Heart left ventricle (tissue), 16 donors: Measurements from ENCODE around the gene PDE10A. TPM values are rescaled to one million over a fixed set of nuclear protein-coding genes. Genes with fewer than 3 reads are reported as not detected.
A peak's percentile ranks its signal among the peaks of the same experiment; 100 is the strongest.

Source experiments
- ATAC-seq, 4 donors: fragments of 200-7000 bp; cut with Tn5 transposase; one replicate each; pipeline ENCODE4 v1.9.1; 2020 to 2022; ENCODE audit warnings: moderate library complexity in 4 of 4, mild to moderate bottlenecking in 3 of 4, moderate number of reproducible peaks in 1 of 4
- DNase-seq, 5 donors: peaks; one replicate each; pipeline ENCODE4 v3.0.0-alpha.2; 2020
- H3K27ac ChIP-seq, 12 donors: fragments of 200-600 bp; sonication (generic) in 4 of 12; one replicate each; pipeline versions ENCODE4 v1.5.0 to v1.8.0; 2016 to 2022; ENCODE audit warnings: mild to moderate bottlenecking in 2 of 12
- H3K27me3 ChIP-seq, 9 donors: fragments of 200-600 bp; sonication (generic) in 2 of 9; one replicate each; pipeline versions ENCODE4 v1.5.1 to v1.8.0; 2016 to 2022; ENCODE audit warnings: mild to moderate bottlenecking in 3 of 9
- H3K36me3 ChIP-seq, 9 donors: fragments of 200-600 bp; sonication (generic) in 2 of 9; one replicate each; pipeline versions ENCODE4 v1.5.0 to v1.8.0; 2018 to 2022; ENCODE audit warnings: mild to moderate bottlenecking in 2 of 9
- H3K4me1 ChIP-seq, 12 donors: fragments of 200-600 bp; sonication (generic) in 4 of 12; one replicate each; pipeline versions ENCODE4 v1.5.0 to v1.8.0; 2016 to 2022; ENCODE audit warnings: mild to moderate bottlenecking in 3 of 12
- H3K4me3 ChIP-seq, 12 donors: fragments of 200-600 bp; sonication (generic) in 4 of 12; one replicate each; pipeline versions ENCODE4 v1.5.0 to v1.8.0; 2017 to 2022; ENCODE audit warnings: mild to moderate bottlenecking in 9 of 12, moderate library complexity in 4 of 12
- H3K9me3 ChIP-seq, 12 donors: fragments of 200-600 bp; sonication (generic) in 4 of 12; one replicate each; pipeline versions ENCODE4 v1.5.0 to v1.8.0; 2016 to 2022; ENCODE audit warnings: mild to moderate bottlenecking in 1 of 12
- POLR2A ChIP-seq, 2 donors: fragments of 450-650 bp; IDR thresholded peaks; one replicate each; pipeline ENCODE4 v1.6.1; 2017; ENCODE audit warnings: antibody characterized with exemption in 2 of 2, mild to moderate bottlenecking in 2 of 2, moderate library complexity in 2 of 2
- WGBS, 4 donors: extraction: QIAGEN DNeasy Blood & Tissue Kit in 2 of 4; methylation state at CpG; one replicate each; pipeline versions ENCODE4 v1.1.5 to v1.1.7; 2013 to 2018; 5-methylcytosine and 5-hydroxymethylcytosine counted together
- intact Hi-C, 10 donors: fragments of 100-400 bp; cut with DNase I; formaldehyde crosslinking; loops; one replicate each; pipeline versions ENCODE4 v1.11.1 to v1.14.2; 2022
- polyA plus RNA-seq, 2 donors: library from polyadenylated mRNA; stranded (reverse); fragments of 200-250 nt; gene quantifications; one replicate each; pipeline ENCODE4 v1.2.3, GENCODE V29; 2013
- total RNA-seq, 9 donors: library from RNA; depleted of rRNA in 2 of 9; stranded (reverse); fragments of >200 nt in 2 of 9; fragmentation: NEBNext Ultra II Directional in 3 of 9; extraction: Animal tissue kit (Norgen Biotek cat#: 25700) in 3 of 9; gene quantifications; one replicate each; pipeline versions ENCODE4 v1.1.0 to v1.2.4, GENCODE V29; 2016 to 2023
- TF ChIP-seq, protein P1 (sequence below), 12 donors: fragments of 200-600 bp; sonication (generic) in 4 of 12; IDR thresholded peaks; one replicate each; pipeline versions ENCODE4 v1.5.0 to v1.8.0; 2018 to 2022; ENCODE audit warnings: antibody characterized with exemption in 12 of 12, mild to moderate bottlenecking in 5 of 12
- donor health status: ischemic (EF 13 %, LVEDD 7.1; RV severe dilation, severe dysfunction).
- donor health status: healthy with polysubstance abuse.
- donor health status: DM: no; HTN: yes; CAD: no.
- donor health status: DM: no; HTN: no; CAD: no.
- donor health status: ischemic (EF 25% LVEDD 6.9; RV normal size, moderate dysfunction).
- donor health status: ischemic (EF 25% LVEDD 5.7; RV mildly dilated, moderate dysfunction).
- donor health status: healthy.
- donor health status: DM: yes; HTN: yes; CAD: no.
- donor health status: ischemic (EF 35%, LVEDD 5.7; RV mildly dilated, moderate dysfunction).
- donor health status: nonischemic (EF 11% LVEDD 7.7; RV severe dilation, severe dysfunction).
- donor health status: DM: yes; HTN: yes; CAD: no.
- donor health status: PGD.
- donor health status: ischemic (EF 29% LVEDD 5.4; RV normal size, mild dysfunction).
- donor health status: nonischemic (EF 23%, LVEDD 6.1; RV moderate dilation, normal function).

PDE10A gene
- total and polyA plus RNA-seq, 11 donors, result 4.2 to 22.4 (median 12.8) TPM

DNA sequence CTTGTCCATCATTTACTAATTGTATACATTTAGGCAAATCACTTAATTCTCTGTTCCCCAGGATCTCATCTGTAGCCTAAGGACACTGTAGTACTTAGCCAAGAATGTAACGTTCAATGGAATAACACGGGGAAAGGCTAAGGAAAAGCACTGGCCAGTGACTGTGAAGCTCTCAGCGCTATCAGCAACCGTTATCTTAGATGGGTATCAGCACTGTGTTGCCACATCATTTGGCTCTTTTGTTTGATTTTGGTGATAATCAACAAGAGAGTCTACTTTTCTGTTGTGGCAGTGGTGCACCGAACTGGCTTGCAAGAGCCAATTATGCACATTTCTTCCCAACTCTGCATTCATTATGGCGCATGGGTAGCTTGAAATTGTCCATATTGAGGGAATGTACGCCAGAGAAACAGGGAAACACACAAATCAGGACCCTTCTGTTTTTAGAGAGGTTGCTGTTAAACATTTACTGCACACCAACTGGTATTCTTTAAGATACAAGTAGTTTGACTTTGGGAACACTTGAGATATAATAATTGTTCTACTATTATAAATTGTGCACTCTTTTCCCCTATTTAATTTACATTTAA, 259.9 kb downstream of the PDE10A start:
- TF ChIP-seq, protein P1, sequence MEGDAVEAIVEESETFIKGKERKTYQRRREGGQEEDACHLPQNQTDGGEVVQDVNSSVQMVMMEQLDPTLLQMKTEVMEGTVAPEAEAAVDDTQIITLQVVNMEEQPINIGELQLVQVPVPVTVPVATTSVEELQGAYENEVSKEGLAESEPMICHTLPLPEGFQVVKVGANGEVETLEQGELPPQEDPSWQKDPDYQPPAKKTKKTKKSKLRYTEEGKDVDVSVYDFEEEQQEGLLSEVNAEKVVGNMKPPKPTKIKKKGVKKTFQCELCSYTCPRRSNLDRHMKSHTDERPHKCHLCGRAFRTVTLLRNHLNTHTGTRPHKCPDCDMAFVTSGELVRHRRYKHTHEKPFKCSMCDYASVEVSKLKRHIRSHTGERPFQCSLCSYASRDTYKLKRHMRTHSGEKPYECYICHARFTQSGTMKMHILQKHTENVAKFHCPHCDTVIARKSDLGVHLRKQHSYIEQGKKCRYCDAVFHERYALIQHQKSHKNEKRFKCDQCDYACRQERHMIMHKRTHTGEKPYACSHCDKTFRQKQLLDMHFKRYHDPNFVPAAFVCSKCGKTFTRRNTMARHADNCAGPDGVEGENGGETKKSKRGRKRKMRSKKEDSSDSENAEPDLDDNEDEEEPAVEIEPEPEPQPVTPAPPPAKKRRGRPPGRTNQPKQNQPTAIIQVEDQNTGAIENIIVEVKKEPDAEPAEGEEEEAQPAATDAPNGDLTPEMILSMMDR (IDR thresholded peaks at IDR 0.05), result no peak
- TF ChIP-seq POLR2A (IDR thresholded peaks at IDR 0.05), result no peak
- DNase-seq, result no peak

DNA sequence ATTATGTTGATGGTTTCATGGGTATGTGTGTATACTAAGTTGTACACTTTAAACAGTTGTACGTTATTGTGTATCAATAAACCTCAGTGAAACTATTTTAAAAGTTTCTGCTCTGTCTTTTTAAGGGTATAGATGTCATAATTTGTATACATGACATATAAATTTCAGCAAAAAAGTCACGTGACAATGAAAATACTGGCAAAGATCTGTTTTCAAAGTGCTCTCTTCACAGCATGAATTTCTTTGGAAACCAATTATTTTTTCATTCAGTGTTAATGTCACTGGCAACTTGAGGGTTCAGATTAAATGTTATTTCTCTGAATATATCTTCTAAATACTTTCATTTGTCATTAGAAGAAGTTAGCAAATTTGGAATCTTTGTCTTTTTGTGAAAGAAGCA, 261.9 kb downstream of the PDE10A start:
- no peak for ATAC-seq

More for the DNA sequence above, 259.9 kb downstream of the PDE10A start:
- intact Hi-C loops, result no loop called here
- Histone ChIP-seq H3K36me3 (peaks cover 0 to 11% (median 0%) of the 10 kb centered on the region in 9 donors), H3K4me3 (no peak overlapping the region), H3K27ac (no peak overlapping the region), H3K9me3 (peaks cover 0 to 3% (median 0%) of the 10 kb centered on the region in 12 donors), H3K27me3 (no peaks in the 10 kb centered on the region), H3K4me1 (no peaks in the 10 kb centered on the region)
- WGBS, 4 donors, result 92 to 96% (median 94%) methylated on average over 7 of the region's 7 CpGs
- no peak for ATAC-seq

DNA sequence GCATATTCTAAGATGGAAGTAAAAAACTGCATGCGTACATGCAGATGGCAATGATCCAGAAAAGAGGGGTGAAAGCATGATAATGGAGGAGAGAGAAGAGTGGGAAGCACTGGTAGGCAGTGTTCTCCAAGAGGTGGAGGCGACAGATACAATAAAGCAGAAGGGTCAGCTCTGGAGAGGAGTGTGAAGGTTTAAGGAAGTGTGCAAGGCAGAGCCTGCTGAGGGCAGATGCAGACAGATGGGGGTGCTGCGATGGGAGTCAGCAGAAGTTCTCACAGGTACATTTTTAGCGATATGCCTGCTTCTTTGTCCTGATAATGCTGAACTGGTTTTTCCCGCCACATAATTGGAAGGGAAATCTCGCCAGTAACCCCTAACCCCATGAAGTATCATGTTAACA, 272.6 kb downstream of the PDE10A start:
- Histone ChIP-seq H3K27me3 (no peaks in the 10 kb centered on the region), H3K27ac (no peak overlapping the region), H3K9me3 (peaks cover 0 to 4% (median 0%) of the 10 kb centered on the region in 12 donors), H3K36me3 (peaks cover 0 to 58% (median 22%) of the 10 kb centered on the region in 9 donors), H3K4me3 (no peak overlapping the region), H3K4me1 (no peaks in the 10 kb centered on the region)
- TF ChIP-seq, protein P1 (IDR thresholded peaks at IDR 0.05), result no peak
- no peak for TF ChIP-seq POLR2A (IDR thresholded peaks at IDR 0.05)
- ATAC-seq, result peak in 1 of 4 donors; percentile 48
- WGBS, 4 donors, result 91 to 93% (median 92%) methylated on average over 6 of the region's 6 CpGs
- intact Hi-C loops, result no loop called here
- no peak for DNase-seq

More for the DNA sequence above, 261.9 kb downstream of the PDE10A start:
- Histone ChIP-seq H3K36me3 (peaks cover 0 to 14% (median 0%) of the 10 kb centered on the region in 9 donors), H3K4me1 (no peaks in the 10 kb centered on the region), H3K27ac (no peak overlapping the region), H3K27me3 (no peaks in the 10 kb centered on the region), H3K4me3 (no peak overlapping the region), H3K9me3 (peaks cover 0 to 3% (median 0%) of the 10 kb centered on the region in 12 donors)
- TF ChIP-seq POLR2A (IDR thresholded peaks at IDR 0.05), result no peak
- TF ChIP-seq, protein P1 (IDR thresholded peaks at IDR 0.05), result no peak
- no peak for DNase-seq
- 88 to 95% (median 92%) methylated on average over 2 of the region's 2 CpGs for WGBS, 4 donors
- intact Hi-C loops, result no loop called here

DNA sequence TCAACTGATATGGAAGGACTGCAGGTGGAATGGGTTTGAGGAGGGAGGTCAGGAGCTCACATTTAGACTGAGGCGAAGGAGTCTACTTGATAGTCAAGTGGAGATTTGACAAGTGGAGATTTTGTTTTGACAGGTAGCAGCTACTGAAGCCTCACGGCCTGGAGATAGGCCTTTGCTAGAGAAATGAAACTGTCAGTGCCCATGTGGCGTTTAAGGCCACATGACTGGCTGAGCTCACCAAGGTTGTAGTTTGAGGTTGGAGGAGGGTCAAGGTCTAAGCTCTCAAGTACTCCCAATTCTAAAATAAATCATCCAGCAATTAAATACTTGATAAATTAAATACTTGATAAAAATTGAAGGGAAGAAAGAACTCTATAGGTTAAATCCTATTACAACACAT, 273.5 kb downstream of the PDE10A start:
- no peak for DNase-seq
- intact Hi-C loops, result no loop called here
- Histone ChIP-seq H3K27ac (no peak overlapping the region), H3K27me3 (no peaks in the 10 kb centered on the region), H3K4me1 (no peaks in the 10 kb centered on the region), H3K9me3 (peaks cover 0 to 4% (median 0%) of the 10 kb centered on the region in 12 donors), H3K4me3 (no peak overlapping the region), H3K36me3 (peaks cover 0 to 57% (median 23%) of the 10 kb centered on the region in 9 donors)
- ATAC-seq, result peak in 2 of 4 donors; percentile 59 to 67
- WGBS, 4 donors, result 36 to 81% (median 45%) methylated on average over 3 of the region's 3 CpGs
- TF ChIP-seq, protein P1 (IDR thresholded peaks at IDR 0.05), result no peak
- TF ChIP-seq POLR2A (IDR thresholded peaks at IDR 0.05), result no peak
